Measurements from ENCODE around the gene CCDC88C. TPM values are rescaled to one million over a fixed set of nuclear protein-coding genes. Genes with fewer than 3 reads are reported as not detected.
"Not testable (repeated sequence)": the region's sequence is repeated elsewhere in the genome, so short reads cannot be mapped to it uniquely, and the experiment has no call there.

CCDC88C gene, protein sequence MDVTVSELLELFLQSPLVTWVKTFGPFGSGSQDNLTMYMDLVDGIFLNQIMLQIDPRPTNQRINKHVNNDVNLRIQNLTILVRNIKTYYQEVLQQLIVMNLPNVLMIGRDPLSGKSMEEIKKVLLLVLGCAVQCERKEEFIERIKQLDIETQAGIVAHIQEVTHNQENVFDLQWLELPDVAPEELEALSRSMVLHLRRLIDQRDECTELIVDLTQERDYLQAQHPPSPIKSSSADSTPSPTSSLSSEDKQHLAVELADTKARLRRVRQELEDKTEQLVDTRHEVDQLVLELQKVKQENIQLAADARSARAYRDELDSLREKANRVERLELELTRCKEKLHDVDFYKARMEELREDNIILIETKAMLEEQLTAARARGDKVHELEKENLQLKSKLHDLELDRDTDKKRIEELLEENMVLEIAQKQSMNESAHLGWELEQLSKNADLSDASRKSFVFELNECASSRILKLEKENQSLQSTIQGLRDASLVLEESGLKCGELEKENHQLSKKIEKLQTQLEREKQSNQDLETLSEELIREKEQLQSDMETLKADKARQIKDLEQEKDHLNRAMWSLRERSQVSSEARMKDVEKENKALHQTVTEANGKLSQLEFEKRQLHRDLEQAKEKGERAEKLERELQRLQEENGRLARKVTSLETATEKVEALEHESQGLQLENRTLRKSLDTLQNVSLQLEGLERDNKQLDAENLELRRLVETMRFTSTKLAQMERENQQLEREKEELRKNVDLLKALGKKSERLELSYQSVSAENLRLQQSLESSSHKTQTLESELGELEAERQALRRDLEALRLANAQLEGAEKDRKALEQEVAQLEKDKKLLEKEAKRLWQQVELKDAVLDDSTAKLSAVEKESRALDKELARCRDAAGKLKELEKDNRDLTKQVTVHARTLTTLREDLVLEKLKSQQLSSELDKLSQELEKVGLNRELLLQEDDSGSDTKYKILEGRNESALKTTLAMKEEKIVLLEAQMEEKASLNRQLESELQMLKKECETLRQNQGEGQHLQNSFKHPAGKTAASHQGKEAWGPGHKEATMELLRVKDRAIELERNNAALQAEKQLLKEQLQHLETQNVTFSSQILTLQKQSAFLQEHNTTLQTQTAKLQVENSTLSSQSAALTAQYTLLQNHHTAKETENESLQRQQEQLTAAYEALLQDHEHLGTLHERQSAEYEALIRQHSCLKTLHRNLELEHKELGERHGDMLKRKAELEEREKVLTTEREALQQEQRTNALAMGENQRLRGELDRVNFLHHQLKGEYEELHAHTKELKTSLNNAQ (N-terminal part only)
- 10 to 100 TPM; 21.4 to 36.1 (median 28.4) TPM for polyA plus RNA-seq (ENCODE audit: insufficient read depth in 1 of 5, insufficient read length in 5 of 5, low replicate concordance in 1 of 5)
- long read RNA-seq, donor 1, result 0 reads
- long read RNA-seq, donor 2, partial matches to known transcripts, result 0 of 1 reads
- long read RNA-seq, donor 2, other reads (novel, unspliced or antisense), result 0 of 1 reads
- long read RNA-seq, donor 3, partial matches to known transcripts, result 0 of 2 reads
- long read RNA-seq, donor 3, other reads (novel, unspliced or antisense), result 0 of 2 reads
- long read RNA-seq, donor 4, partial matches to known transcripts, result 18 of 19 reads
- long read RNA-seq, donor 4, other reads (novel, unspliced or antisense), result 0 of 19 reads
- long read RNA-seq, donor 5, partial matches to known transcripts, result 0 of 1 reads
- long read RNA-seq, donor 5, other reads (novel, unspliced or antisense), result 0 of 1 reads
- long read RNA-seq, donor 6, result 0 reads
- long read RNA-seq, donor 7, partial matches to known transcripts, result 0 of 2 reads
- long read RNA-seq, donor 7, other reads (novel, unspliced or antisense), result 0 of 2 reads
- long read RNA-seq, donor 8, result 0 reads

DNA sequence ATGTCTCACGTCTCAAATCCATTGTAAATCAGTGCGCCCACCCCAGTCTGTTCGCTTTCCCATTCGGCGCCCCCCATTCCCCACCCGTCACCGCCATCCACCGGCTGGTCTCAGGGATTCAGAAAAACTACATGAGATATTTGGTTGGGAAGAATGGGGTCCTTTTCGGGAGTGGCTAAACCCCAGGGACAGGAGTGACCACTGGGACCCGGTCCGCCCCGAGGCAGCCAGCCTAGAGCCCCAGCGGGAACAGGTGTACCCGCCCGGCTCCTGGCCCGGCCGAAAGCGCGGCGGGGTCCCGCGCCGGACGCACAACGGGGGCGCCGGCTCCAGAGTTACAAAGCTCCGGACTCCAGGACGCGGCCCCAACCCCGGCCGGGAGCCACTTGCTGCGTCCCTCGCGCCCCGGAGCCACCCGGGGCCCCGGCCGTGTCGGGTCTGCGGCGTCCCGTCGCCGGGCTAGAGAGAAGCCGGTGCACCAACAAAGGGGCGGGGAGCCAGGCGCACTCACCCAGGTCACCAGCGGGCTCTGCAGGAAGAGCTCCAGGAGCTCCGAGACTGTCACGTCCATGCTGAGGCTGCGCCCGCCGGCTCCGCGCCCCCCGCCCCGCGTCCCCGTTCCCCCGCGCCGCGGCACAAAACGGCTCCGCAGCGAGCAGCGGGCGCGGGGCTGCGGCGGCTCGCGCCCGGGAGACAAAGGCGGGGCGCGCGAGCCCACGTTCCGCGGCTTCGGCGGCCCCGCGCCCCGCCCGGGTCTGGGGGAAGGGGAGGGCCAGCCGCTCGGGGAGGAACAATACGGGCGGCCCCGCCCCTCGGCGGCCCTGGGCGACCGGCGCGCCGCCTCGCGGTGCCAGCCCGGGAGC lies at the start of gene CCDC88C:
Gene CCDC88C, minus strand, starts transcription at position 701 of the 863 bp plus-strand sequence. Its CDS starts 130 bp downstream, at position 571.
- DNase-seq, result no peak

DNA sequence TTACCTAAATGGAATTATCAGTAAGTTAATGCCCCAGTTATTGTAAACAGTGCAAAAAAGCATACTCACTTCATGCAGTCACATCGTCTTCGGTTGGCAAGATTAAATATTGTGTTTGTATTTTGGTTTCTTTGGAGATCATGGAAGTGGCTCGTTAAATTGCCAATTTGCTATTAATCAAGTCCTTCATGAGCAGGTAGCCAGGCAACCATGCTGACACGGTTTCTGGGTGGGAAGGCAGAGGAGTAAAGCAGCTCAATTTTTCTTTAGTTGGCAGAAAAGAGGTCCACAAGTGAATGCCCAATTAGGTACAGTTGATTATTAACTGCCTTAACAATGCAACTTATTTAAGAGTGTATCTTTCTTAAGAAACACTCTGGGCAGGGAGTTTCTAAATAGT lies 48.6 kb upstream of the CCDC88C start:
- no peak for DNase-seq

DNA sequence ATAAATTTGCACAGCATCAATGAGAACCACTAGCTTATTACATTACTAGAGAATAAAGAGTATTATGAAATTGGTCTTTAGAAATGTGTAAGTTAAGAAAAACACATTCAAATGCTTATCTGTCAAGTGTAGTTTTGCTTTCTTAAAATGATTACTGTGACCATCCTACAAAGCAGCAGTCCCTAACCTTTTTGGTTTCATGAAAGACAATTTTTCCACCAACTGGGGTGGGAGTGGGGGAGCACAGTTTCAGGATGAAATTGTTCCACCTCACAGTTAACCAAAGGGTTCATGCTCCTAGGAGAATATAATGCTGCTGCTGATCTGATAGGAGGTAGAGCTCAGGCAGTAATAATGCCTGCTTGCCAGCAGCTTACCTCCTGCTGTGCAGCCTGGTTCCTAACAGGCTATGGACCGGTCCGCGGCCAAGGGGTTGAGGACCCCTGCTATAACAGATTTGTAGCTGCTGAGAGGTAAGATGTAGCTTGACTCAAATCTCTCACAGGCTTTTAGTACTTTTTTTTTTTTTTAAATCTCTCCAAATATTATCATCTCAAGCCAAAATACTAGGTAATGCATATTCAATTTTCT lies 47.1 kb upstream of the CCDC88C start:
- DNase-seq, result no peak

DNA sequence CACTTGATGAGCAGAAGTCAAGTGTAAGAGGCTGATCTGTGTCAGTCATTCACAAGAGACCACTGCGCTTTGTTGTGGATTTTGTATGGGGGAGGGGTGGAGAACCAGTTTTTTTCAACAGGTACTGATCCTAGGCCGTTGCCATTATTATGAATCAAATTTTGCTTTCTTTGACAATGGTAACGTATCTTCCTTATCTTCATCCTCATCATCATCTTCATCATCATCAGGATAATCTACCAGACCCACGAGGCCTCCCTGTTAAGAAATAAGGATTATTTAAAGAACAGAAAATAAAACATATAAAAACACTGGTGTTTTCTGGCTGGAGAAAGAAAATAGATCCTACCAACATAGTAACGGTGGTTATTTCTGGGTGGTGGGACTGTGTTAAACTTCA lies 41.0 kb upstream of the CCDC88C start:
- DNase-seq, result no peak

DNA sequence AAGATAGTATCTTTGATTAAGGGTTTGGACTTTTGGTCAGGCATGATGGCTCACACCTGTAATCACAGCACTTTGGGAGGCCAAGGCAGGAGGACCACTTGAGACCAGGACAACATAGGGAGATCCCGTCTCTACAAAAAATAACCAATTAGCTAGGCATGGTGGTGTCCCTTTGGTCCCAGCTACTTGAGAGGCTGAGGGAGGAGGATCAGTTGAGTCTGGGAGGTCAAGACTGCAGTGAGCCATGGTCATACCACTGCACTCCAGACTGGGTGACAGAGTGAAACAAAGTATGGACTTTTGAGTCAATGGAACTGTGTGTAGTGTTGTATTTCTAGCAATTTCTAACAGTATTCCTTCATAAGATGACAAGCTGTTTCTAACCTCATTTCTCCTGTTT lies 38.7 kb upstream of the CCDC88C start:
- no peak for DNase-seq

DNA sequence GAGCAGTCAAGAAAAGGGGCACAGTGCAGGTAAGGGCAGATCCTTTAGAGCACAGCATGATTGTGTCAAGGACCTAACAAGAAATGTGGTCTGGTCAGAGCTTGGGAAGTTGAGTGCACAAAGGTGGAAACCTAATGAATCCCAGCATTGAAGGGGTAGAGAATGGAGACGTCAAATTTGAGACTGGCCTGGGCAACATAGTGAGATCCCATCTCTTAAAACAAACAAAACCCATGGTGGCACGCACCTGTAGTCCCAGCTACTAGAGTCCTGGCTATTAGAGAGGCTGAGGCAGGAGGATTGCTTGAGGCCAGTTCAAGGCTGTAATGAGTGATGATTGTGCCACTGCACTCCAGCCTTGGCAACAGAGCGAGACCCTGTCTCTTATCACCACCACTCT lies 37.0 kb upstream of the CCDC88C start:
- DNase-seq, result no peak

DNA sequence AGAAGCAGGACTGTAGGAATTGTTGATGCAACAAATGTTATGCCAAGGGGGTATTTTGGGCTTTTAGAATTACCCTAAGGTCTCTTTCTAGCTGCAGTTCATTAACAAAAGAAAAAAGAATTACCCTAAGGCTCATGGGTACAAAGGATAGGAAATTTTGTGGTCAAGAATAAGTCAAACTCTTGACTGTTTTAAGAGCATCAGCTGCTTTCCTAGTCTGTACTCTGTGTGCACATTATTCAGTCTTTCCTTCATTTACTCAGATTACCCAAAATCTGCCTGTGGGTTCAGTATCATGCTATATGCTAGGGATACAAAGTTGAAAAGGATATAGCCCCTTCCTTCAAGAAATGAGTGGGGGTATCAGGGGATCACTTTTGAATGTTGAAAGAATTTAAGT lies 36.5 kb upstream of the CCDC88C start:
- no peak for DNase-seq

DNA sequence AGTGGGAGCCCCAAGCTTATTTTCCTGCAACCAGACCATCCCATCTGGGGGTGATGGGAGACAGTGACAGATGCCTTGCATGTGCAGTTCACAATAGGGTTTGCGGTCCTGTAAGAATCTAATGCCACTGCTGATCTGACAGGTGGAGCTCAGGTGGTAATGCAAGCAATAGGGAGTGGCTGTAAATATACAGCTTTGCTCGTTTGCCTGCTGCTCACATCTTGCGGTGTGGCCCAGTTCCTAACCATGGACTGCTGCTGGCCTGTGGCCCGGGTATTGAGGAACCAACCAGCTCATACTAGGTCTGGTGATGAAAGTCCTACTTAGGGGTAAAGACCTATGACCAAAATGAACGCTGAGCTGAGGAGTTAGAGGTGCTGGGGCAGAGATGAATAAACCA lies 36.1 kb upstream of the CCDC88C start:
- no peak for DNase-seq

DNA sequence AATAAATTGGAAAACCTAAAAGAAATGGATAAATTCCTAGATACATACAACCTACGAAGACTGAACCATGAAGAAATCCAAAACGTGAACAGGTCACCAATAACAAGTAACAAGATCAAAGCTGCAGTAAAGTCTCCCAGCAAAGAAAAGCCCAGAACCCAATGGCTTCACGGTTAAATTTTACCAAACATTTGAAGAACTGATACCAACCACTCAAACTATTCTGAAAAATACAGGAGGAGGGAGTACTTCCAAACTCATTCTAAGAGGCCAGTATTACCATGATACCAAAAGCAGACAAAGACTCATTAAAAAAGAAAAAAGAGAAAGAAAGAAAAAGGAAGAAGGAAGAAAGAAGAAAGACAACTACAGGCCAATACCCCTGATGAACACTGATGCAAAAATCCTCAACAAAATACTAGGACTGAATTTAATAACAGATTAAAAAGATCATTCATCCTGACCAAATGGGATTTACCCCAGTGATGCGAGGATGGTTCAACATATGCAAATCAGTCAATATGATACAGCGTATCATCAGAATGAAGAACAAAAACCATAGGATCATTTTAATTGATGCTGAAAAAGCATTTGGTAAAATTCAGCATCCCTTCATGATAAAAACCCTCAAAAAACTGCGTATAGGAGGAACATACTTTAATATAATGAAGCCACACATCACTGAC lies 26.9 kb upstream of the CCDC88C start:
- DNase-seq, result no peak

DNA sequence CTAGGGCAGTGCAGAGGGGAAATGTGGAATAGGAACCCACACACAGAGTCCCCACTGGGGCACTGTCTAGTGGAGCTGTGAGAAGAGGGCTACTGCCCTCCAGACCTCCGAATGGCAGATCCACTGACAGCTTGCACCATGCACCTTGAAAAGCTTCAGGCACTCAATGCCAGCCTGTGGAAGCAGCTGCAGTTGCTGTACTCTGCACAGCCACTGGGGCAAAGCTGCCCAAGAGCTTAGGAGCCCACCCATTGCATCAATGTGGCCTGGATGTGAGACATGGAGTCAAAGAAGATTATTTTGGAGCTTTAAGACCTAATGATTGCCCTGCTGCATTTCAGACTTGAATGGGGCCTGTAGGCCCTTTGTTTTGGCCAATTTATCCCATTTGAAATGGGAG lies 21.7 kb upstream of the CCDC88C start:
- no peak for DNase-seq

DNA sequence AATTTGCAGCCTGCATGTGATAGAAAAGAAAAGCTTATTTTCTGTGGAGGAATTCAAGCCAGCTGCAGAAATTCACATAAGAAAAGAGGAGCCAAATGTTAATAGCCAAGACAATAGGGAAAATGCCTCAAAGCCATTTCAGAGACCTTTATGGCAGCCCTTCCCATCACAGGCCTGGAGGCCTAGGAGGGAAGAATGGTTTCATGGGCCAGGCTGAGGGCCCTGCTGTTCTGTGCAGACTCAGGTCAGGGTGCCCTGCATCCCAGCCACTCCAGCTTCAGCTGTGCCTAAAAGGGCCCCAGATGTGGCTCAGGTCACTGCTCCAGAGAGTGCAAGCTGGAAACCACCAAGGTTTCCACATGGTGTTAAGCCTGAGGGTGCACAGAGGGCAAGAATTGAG lies 21.2 kb upstream of the CCDC88C start:
- DNase-seq, result no peak

DNA sequence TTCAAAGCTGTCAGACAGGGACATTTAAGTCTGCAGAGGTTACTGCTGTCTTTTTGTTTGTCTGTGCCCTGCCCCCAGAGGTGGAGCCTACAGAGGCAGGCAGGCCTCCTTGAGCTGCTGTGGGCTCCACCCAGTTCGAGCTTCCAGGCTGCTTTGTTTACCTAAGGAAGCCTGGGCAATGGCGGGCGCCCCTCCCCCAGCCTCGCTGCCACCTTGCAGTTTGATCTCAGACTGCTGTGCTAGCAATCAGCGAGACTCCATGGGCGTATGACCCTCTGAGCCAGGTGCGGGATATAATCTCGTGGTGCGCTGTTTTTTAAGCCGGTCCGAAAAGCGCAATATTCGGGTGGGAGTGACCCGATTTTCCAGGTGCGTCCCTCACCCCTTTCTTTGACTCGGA lies 18.6 kb upstream of the CCDC88C start:
- DNase-seq, result not testable (repeated sequence)

DNA sequence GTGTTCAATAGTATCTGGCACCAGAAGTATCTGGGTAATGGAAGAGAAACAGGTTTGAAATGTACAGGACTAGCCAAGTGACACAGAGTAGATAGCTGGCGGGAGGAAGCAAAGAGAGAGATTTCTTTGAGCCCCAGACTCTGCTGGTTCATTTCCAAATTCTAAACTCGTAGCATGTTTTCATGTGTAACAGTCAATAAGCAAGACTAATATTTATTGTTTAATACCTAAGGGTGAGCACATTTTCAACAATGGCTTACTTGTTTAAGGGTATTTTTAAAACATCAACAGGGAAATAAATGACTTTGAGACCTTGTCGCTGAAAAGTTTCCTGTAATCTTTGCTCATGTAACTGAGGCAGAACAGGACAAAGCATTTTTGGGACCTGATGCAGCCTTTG lies 11.8 kb upstream of the CCDC88C start:
- DNase-seq, result no peak

DNA sequence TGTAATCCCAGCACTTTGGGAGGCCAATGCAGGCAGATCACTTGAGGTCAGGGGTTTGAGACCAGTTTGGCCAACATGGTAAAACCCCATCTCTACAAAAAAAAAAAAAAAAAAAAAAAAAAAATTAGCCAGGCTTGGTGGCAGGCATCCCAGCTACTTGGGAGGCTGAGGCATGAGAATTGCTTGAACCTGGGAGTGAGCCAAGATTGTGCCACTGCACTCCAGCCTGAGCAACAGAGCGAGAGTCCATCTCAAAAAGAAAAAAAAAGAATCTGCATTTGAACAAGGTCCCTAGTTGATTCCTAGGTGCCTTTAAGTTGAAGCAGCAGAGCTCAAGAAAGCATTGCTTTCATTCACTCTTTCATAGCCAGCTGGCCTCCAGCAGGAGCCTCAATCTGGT lies 11.3 kb upstream of the CCDC88C start:
- DNase-seq, result not testable (repeated sequence)

DNA sequence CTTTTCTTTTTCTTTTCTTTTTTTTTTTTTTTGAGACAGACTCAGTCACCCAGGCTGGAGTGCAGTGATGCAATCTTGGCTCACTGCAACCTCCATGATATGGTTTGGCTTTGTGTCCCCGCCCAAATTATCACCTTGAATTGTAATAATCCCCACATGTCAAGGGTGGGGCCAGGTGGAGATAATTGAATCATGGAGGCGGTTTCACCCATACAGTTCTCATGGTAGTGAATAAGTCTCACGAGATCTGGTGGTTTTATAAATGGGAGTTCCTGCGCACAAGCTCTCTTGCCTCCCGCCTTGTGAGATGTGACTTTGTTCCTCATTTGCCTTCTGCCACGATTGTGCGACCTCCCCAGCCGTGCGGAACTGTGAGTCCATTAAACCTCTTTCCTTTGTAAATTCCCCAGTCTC lies 7.9 kb upstream of the CCDC88C start:
- DNase-seq, result not testable (repeated sequence)

DNA sequence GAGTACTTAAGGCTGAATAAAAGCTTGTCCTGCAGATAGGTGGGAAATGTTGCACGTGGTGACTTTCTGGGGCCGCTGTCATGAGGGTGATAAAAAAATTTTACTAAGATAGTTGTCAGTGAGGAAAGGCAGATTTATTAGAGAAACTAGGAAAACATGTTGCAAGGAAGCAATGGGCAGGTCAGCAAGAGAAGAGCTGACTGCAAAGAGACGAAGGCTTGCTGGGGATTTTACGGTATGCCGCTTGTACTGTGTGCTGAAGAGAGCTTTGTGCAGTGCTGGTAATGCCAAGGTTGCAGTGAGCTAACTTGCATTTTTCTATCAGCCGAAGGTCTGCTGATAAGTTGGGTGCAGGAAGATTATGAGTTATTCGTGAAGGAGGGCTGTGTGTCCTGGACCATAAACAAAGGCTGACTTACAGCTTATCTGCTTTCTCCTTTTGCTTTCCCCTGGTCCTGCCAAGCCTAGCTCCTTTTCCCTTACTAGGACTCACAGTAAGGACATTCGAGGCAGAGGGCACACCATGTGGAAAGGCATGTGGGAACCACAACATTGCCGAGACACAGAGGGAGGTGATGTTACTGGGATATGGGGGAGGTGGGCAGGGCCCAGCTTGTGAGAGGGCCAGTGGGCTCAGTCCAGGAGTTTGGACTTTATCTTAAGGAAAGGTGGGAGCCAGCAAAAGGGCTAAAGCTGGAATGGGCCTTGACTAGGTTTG lies 7.4 kb upstream of the CCDC88C start:
- DNase-seq, result no peak

DNA sequence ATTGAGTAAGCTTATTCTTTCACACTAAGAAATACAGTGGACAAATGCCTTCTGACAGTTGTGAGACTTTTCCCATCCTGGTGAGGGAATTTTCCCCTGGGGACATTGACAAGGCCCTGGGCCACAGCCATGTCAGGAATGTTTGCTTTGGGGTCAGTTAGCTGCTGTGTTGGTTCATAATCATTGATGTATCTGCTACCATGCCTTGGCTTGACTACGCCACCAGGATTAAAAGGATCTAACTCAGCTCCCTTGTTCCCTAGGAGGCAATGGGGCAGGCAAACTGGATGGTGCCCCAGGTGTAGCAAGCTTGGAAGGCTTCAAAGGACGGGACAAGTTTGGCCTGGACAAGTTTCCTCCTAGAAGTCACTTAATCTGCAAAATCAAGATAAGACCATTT lies 3.1 kb upstream of the CCDC88C start:
- DNase-seq, result no peak

DNA sequence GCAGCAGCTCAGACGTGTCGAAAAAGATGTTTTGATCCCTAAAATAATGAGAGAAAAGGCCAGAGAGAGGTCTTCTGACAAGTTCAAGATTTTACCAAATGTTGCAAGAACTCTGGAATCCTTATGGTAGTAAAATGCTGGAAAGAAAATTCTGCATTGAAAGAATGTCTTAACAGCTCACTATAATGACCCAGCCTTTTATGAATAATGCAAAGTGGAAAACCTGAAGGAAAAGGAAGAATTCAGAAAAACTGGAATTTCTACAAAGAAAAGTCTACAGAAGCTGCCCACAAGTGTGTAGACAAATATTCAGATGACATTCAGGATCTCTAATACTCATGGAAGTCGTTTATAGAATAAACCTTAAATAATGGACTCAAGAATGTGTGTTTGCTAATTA lies 1.8 kb upstream of the CCDC88C start:
- no peak for DNase-seq
